Measurements from ENCODE around the gene MID1.

Gene MID1

DNA sequence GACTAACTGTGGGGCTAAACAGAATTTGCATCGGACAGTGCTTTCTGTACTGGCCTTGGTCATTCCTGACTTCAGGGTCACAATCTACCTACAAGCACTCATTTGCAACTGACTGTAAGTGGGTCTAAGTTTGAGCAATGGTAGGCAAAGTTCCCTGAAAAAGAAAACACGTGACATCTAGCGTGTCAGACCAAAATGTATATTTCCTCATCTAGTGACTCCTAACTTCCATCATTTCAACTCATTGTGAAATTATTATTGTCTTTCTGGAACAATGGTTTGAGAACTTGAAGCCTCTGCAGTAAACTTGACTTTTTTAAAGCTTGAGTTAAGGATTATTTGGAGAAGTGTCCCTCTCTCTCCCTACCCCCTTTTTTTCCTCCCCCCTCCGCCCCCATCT, 113.6 kb downstream of the MID1 start:
- TF ChIP-seq CTCF (IDR thresholded peaks at IDR 0.05; ENCODE audit: insufficient read depth, missing control alignments), result no peak
- DNase-seq (ENCODE audit: insufficient read length, low spot score) (no peak), FAIRE-seq (no peak)

DNA sequence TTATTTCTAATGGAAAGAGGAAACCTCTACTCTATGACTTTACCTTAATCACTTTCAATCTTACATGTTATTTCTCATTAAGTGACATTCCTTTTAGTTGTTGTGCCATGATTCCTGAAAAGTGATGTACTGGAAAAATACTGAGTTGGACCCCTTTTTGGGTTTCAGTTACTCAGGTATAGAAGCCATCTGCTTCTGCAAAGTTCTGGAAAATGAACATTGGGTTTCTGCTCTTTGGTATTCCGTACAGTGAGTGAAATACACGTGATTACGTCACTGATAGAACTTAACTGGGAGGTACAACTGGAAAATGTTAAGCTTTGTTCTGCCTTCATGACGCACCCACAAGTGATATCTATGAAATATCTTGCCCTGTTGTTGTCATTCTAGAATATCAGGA, 114.7 kb downstream of the MID1 start:
- no peak for TF ChIP-seq CTCF (IDR thresholded peaks at IDR 0.05; ENCODE audit: insufficient read depth, missing control alignments)
- DNase-seq (ENCODE audit: insufficient read length, low spot score) (no peak), FAIRE-seq (no peak)

- no peak for FAIRE-seq
- TF ChIP-seq CTCF (IDR thresholded peaks at IDR 0.05; ENCODE audit: insufficient read depth, missing control alignments), result no peak
- DNase-seq (ENCODE audit: insufficient read length, low spot score), result no peak
Observed at GRCh38 chrX:10502961-10503360, 117.4 kb downstream of the MID1 start.

GRCh38 chrX:10501611-10502010, 118.8 kb downstream of the MID1 start:
- no peak for TF ChIP-seq CTCF (IDR thresholded peaks at IDR 0.05; ENCODE audit: insufficient read depth, missing control alignments)
- FAIRE-seq, result no peak
- no peak for DNase-seq (ENCODE audit: insufficient read length, low spot score)

- DNase-seq (ENCODE audit: insufficient read length, low spot score) (no peak), FAIRE-seq (no peak)
- no peak for TF ChIP-seq CTCF (IDR thresholded peaks at IDR 0.05; ENCODE audit: insufficient read depth, missing control alignments)
Observed at GRCh38 chrX:10496345-10496965, 123.9 kb downstream of the MID1 start.

- no peak for TF ChIP-seq CTCF (IDR thresholded peaks at IDR 0.05; ENCODE audit: insufficient read depth, missing control alignments)
- FAIRE-seq (no peak), DNase-seq (ENCODE audit: insufficient read length, low spot score) (no peak)
Observed at GRCh38 chrX:10495677-10496076, 124.7 kb downstream of the MID1 start.

DNA sequence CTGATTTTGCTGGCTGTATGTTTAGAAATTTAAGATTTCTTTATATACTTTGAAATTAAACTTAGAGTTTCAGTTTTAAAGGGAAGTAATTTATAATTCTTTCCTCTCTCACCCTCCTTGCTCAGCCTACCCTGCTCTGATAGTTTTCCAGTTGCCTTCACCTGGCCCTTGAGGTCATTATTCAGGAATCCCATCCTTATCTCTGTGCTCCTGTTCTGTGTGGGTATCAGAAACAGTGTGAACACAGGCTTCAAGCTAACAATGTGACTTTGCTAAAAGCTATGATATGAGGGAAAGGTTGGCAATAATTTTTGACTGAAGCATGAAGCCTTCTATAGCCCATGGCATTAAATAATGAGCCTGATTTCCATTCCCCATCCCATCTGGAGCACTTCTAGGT, 128.1 kb downstream of the MID1 start:
- DNase-seq (ENCODE audit: insufficient read length, low spot score), result no peak
- no peak for FAIRE-seq
- no peak for TF ChIP-seq CTCF (IDR thresholded peaks at IDR 0.05; ENCODE audit: insufficient read depth, missing control alignments)
